ENCODE data around the gene ZFP91.

ZFP91 gene

GRCh38 chr11:58636587-58636986 lies 57.7 kb downstream of the ZFP91 start:
- no peak for DNase-seq

- no peak for DNase-seq
Measured at GRCh38 chr11:58637371-58637770, 58.5 kb downstream of the ZFP91 start.

DNA sequence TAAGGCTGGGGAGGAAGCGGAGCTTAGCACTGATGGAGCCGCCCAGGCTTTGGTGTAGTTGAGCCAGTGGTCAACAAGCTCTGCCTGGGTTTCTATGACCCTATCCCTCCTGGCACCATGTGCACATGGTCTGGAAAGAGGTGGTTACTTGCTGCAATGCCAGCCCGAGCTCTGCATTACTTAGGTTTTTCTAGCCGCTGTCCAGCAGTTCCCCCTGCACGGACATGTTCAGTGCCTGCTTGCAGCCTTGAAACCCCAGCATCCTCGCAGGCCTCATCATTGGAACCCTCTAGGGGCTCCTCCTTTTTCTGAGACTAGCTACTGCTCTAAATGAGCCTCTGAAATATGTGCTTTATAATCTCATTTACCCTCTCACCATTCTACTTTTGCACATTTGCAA lies 60.2 kb downstream of the ZFP91 start:
- DNase-seq = no peak

- no peak for DNase-seq
Measured at GRCh38 chr11:58639669-58640068, 60.8 kb downstream of the ZFP91 start.

DNA sequence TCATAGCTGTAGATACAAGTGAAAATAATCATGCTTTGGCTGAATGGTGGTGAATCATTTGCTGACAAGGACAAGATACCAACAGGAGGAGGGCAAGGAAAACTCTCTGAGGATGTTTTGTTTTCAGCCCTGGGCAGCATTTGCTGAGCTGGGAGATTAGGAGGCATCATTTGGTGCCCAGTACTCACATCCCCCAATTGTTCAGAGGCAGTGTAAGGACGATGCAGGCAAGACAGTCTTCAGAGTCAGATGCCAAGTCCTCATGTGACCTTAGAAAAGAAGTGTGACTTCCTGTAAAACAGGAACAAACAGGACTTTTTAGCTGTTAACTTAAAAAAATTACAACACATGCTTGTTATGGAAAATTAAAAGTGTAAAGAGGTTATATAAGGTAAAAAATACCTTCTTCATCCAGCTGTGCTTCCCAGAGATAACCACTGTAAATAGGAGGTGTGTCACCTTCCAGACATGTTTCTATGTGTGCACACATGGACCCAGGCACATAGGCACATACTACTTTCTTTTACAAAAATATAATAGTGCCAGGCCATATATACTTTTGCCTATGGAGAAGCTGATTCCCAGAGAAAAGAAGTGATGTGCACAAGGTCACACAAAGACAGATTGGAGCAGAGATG lies 61.6 kb downstream of the ZFP91 start:
- DNase-seq = no peak

GRCh38 chr11:58641341-58641740 lies 62.5 kb downstream of the ZFP91 start:
- no peak for DNase-seq

DNA sequence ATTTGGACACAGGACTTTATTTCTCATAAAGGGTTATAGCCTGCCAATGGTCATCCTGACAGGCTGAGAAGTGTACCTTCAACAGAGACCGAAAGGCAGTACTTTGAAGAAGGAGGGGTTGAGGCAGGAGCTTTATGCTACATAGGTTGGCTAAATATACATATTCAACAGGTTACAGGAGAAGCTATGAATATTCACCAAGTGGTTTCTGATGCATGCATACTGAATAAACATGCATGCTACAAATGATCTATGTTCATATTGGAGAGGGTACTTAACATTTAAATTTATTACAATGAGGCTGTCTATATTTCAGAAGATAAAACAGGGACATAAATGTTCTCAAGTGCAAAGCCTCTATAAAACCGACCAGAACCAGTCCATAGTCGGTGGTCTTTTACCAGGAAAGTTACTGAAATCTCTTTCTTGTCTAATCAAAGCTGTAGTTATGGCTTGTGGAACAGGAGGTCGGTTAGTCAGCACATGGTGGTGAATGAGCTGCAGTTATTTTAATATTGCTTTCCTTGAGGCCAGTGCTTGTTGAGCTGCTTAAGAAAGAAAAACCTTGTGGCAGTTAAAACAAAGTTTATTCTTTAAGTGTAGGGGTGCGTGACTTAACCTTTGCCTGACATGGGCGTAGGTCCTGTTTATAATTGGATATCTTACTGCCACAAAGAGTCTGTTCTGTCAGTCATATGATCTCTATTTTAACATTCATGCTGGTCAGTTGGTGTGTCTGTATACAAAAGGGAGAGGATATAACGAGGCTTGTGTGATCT lies 63.1 kb downstream of the ZFP91 start:
- DNase-seq = no peak

DNA sequence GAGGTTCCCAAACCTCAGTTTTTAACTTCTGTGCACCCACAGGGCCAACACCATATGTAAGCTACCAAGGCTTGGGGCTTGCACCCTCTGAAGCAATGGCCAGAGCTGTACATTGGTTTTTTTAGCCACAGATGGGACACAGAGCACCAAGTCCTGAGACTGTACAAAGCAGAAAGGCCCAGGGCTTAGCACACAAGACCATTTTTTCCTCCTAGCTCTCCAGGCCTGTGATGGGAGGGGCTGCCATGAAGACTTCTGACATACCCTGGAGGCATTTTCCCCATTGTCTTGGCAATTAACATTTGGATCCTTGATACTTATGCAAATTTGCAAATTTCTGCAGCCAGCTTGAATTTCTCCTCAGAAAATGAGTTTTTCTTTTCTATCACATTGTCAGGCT lies 67.0 kb downstream of the ZFP91 start:
- DNase-seq = no peak

GRCh38 chr11:58647141-58647699 lies 68.4 kb downstream of the ZFP91 start:
- no peak for DNase-seq

DNA sequence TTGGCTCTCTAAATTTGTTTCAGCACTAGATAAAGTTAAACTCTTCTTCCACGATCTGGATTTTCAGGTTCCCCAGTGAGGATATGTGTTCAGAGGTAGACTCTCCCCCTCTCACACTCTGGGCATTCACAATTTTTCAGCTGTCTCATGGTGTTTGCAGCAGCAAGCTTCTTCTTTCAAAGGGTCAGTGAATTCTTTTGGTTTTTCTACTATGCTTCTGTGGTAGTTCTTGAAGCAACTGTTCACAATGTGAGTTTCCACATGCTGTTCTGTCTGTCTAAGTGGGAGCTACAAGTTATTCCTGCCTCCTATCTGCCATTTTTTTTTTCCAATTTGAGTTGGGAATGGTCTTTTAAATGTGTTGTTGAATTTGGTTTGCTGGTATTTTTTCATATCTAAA lies 69.0 kb downstream of the ZFP91 start:
- DNase-seq = no peak

DNA sequence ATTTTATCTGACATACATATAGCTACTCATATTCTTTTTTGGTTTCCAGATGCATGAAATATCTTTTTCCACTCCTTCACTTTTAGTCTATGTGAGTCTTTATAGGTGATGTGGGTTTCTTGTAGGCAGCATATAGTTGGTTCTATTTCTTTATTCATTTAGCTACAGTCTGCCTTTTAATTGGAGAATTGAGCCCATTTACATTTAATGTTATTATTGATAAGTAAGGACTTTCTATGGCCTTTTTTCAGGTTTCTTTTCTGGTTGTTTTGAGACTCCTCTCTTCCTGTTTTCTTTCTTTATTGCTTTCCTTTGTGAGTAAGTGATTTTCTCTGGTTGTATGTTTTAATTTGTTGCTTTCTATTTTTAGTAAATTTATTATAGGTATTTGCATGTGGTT lies 70.8 kb downstream of the ZFP91 start:
- DNase-seq = no peak

DNA sequence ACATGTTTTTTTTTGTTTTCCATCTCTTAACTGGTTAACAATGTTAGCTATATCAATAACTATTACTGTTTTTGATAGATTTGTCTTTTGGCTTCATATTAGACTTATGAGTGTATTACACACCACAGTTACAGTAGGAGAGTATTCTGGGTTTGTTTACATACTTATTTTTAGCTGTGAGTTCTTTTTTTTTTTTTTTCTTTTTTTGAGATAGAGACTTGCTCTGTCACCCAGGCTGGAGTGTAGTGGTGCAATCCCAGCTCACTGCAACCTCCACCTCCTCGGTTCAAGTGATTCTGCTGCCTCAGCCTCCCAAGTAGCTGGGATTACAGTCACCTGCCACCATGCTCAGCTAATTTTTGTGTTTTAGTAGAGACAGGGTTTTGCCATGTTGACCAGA lies 71.6 kb downstream of the ZFP91 start:
- DNase-seq = no peak

GRCh38 chr11:58652726-58653280 lies 73.9 kb downstream of the ZFP91 start:
- DNase-seq = no peak

DNA sequence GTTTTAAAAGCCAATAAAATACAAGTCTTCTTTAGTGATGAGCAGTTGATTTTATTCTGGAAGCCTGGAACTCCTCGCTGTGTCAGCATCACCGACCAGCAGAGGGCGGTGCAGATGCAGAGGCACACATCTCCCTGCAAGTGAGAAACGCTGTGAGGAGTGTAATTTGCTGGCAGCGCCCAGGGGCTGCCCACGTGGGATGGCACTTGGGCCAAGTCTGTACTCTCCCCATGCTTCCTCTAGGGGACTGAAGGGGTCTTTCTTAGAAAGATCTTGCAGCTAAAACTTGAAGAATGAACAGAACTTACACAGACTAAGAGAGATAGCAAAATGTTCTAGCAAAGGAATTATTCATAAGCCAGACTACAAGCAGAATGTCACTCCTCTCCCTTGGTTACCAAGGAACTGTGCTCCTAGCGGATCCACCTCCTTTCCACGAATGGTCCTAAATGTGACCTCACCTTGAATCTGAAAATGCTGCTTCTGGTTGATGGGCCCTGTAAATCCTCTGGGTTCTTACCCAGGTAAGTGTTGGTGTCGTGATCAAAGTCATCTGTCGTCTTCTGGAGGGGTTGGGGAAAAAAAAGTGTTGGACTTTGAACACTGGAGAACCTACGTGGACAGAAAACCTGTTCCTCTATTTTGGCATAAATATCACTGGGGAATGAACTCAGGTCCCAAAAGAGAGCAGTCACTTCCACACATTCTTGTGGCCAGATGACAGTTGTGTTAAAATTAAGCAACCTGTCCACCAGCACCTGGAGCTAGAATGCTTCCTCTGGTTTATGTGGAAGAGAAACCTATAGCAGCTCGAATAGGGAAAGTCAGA lies 75.4 kb downstream of the ZFP91 start:
- DNase-seq = peak; percentile 72

DNA sequence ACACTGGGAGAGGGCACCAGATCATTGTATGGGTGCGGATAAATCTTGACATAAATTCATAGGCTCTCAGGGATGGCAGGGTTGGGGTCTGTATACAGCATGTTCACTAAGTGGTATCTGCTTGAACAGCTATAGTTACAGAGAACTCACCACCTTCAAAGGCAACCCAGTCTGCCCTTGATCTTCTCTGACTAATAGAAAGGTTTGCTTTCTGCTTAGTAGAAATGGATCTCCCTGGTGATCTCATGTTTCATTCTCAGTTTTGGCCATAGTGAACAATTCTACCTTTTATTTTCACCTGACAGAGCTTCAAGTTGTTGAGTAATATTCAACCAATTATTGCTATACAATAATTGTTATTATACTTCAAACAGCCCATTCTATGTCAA lies 76.0 kb downstream of the ZFP91 start:
- no peak for DNase-seq

- DNase-seq = no peak
Measured at GRCh38 chr11:58656348-58656747, 77.5 kb downstream of the ZFP91 start.

GRCh38 chr11:58658623-58659022 lies 79.8 kb downstream of the ZFP91 start:
- DNase-seq = no peak

- no peak for DNase-seq
Measured at GRCh38 chr11:58659404-58659803, 80.5 kb downstream of the ZFP91 start.

DNA sequence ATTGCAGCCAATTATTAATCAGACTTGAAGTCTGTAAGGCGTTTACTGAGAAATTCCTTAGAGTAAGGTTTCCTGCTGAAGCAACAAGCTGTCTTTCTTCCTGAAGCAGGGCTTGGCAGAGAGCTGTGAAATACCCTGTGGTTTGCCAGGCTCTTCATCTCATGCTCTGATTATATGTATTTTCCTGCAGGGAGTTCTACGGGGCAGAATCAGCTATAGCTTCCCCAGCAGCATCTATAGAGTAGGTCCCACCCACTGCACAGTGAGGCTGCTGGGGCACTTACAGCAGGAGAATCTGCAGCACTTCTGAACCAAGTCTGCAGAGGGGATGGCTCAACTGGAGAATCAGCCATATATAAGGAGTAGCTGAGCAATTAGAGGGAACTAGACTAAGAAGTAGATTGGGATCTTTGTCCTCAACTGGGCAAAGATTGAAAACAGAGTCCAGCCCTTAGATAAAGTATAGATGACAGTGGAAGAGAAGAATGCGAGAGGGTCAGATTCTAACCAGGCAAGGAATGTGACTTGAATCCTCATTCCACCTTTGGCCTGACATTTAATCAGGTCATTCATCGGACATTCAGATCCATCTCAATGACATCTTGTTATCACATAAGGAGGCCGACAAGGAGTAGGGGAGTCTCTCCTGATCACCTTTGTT lies 81.2 kb downstream of the ZFP91 start:
- no peak for DNase-seq

All from retina (tissue), 1 donor.